ENCODE results near the gene HOXD13.
A peak's percentile ranks its signal among the peaks of the same experiment; 100 is the strongest.

The HOXD13 gene

GRCh38 chr2:176139661-176140512 is 47.4 kb downstream of the HOXD13 start:
- TF ChIP-seq FOXP2 (optimal IDR thresholded peaks at IDR 0.05; ENCODE audit: borderline replicate concordance, extremely low read depth, extremely low read length, insufficient read depth) (no peak), SIN3A (IDR thresholded peaks at IDR 0.05; ENCODE audit: borderline replicate concordance, insufficient read depth, low read length) (no peak), REST (IDR thresholded peaks at IDR 0.05; ENCODE audit: insufficient read depth in 1 of 2, low read depth in 2 of 2, low read length in 2 of 2) (no peak), TAF1 (IDR thresholded peaks at IDR 0.05; ENCODE audit: borderline replicate concordance, insufficient read depth, low read length) (no peak), POLR2AphosphoS5 (IDR thresholded peaks at IDR 0.05; ENCODE audit: low read depth, low read length) (no peak)

GRCh38 chr2:176140513-176141317 is 48.2 kb downstream of the HOXD13 start:
- TF ChIP-seq TAF1 (IDR thresholded peaks at IDR 0.05; ENCODE audit: borderline replicate concordance, insufficient read depth, low read length), result no peak
- peak; percentile 51 for TF ChIP-seq FOXP2 (optimal IDR thresholded peaks at IDR 0.05; ENCODE audit: borderline replicate concordance, extremely low read depth, extremely low read length, insufficient read depth)

- TF ChIP-seq FOXP2 (optimal IDR thresholded peaks at IDR 0.05; ENCODE audit: borderline replicate concordance, extremely low read depth, extremely low read length, insufficient read depth), result no peak
- TF ChIP-seq POLR2AphosphoS5 (IDR thresholded peaks at IDR 0.05; ENCODE audit: low read depth, low read length), result no peak
- TF ChIP-seq REST (IDR thresholded peaks at IDR 0.05; ENCODE audit: insufficient read depth in 1 of 2, low read depth in 2 of 2, low read length in 2 of 2), result no peak
- no peak for TF ChIP-seq TAF1 (IDR thresholded peaks at IDR 0.05; ENCODE audit: borderline replicate concordance, insufficient read depth, low read length)
- TF ChIP-seq SIN3A (IDR thresholded peaks at IDR 0.05; ENCODE audit: borderline replicate concordance, insufficient read depth, low read length), result no peak
Observed at GRCh38 chr2:176142281-176142680, 49.8 kb downstream of the HOXD13 start.

Measured in PFSK-1 (cell line).